Endothelial cell of umbilical vein (primary cell): ENCODE measurements around the gene PARS2. TPM values are rescaled to one million over a fixed set of nuclear protein-coding genes. Genes with fewer than 3 reads are reported as not detected.

Experiments used
- BruUV-seq: library from RNA; stranded (reverse); fragments of 400-500 nt; replicated peaks from 2 replicates; lab custom pipeline; 2021; lab: Mats Ljungman, UMichigan
- CTCF ChIA-PET: fragments of 300-600, 350-600 bp; sonication (Branson Sonifier 250); formaldehyde crosslinking; loops from one replicate; lab custom pipeline; 2021; ENCODE audit warnings: antibody characterized with exemption, inconsistent platforms; lab: Charles Lee
- POLR2A ChIA-PET: fragments of 300-600, 350-600 bp; sonication (Branson Sonifier 250); formaldehyde crosslinking; loops from one replicate; lab custom pipeline; 2021; ENCODE audit warnings: antibody characterized with exemption, inconsistent platforms; lab: Charles Lee
- DNase-seq: peaks from one replicate; pipeline ENCODE4 v3.0.0-alpha.2; 2011; ENCODE audit warnings: low read depth, low spot score
- FAIRE-seq: peaks from 2 replicates; lab custom pipeline; 2011; peaks lifted over from hg19 to GRCh38; lab: Jason Lieb, UNC
- H2AFZ ChIP-seq: 2 replicates; pipeline ENCODE4 v1.6.0; 2012; ENCODE audit warnings: low read depth, low read length, control low read depth, inconsistent platforms
- H3K27ac ChIP-seq: 2 replicates; pipeline ENCODE4 v1.5.1; 2011; ENCODE audit warnings: low read depth, mild to moderate bottlenecking, control low read depth, low read length, moderate library complexity; ENCODE audit not compliant: insufficient read depth
- H3K27me3 ChIP-seq, 2 experiments: 2 replicates each; pipeline versions ENCODE4 v1.6.0 to v1.6.1; 2011; ENCODE audit warnings: low read length in 2 of 2, mixed read lengths in 1 of 2; ENCODE audit not compliant: control insufficient read depth in 2 of 2, insufficient read depth in 2 of 2
- H3K36me3 ChIP-seq, 2 experiments: 2 replicates in 1 of 2; 3 replicates in 1 of 2; pipeline ENCODE4 v1.5.1; 2011; ENCODE audit warnings: low read length in 2 of 2, mild to moderate bottlenecking in 1 of 2, moderate library complexity in 1 of 2; ENCODE audit not compliant: control insufficient read depth in 2 of 2, insufficient read depth in 2 of 2; ENCODE audit errors: extremely low read depth in 1 of 2
- H3K4me1 ChIP-seq: 3 replicates; pipeline ENCODE4 v1.5.1; 2011; ENCODE audit warnings: mild to moderate bottlenecking, low read length; ENCODE audit not compliant: control insufficient read depth, insufficient read depth; ENCODE audit errors: extremely low read depth
- H3K4me2 ChIP-seq: 2 replicates; pipeline ENCODE4 v1.6.1; 2011; ENCODE audit warnings: low read length, control low read depth, mixed read lengths; ENCODE audit not compliant: insufficient read depth
- H3K4me3 ChIP-seq, 3 experiments: fragments of 200-600 bp in 1 of 3; sonication (generic), shearing (Covaris generic) in 1 of 3; replicated peaks in 1 of 3; 2 replicates each; pipeline ENCODE4 v1.5.1; 2011 to 2016; ENCODE audit warnings: control low read depth in 3 of 3, low read length in 3 of 3, mild to moderate bottlenecking in 2 of 3, inconsistent platforms in 1 of 3, low read depth in 1 of 3, moderate library complexity in 1 of 3; ENCODE audit not compliant: insufficient read depth in 1 of 3
- H3K79me2 ChIP-seq: 2 replicates; pipeline ENCODE4 v1.6.0; 2012; ENCODE audit warnings: low read length, inconsistent platforms; ENCODE audit not compliant: control insufficient read depth, insufficient read depth
- H3K9ac ChIP-seq: replicated peaks from 2 replicates; pipeline ENCODE3; 2011; ENCODE audit warnings: low read length, control low read depth; ENCODE audit not compliant: insufficient read depth; ENCODE audit errors: extremely low read depth
- H3K9me1 ChIP-seq: replicated peaks from 3 replicates; pipeline ENCODE4 v1.6.0; 2011; ENCODE audit warnings: mild to moderate bottlenecking, low read length; ENCODE audit not compliant: control insufficient read depth, insufficient read depth; ENCODE audit errors: extremely low read depth
- H3K9me3 ChIP-seq: replicated peaks from 2 replicates; pipeline ENCODE4 v1.5.1; 2012; ENCODE audit warnings: low read length, inconsistent platforms; ENCODE audit not compliant: control insufficient read depth, insufficient read depth
- H4K20me1 ChIP-seq: replicated peaks from 2 replicates; pipeline ENCODE3; 2011; ENCODE audit warnings: mild to moderate bottlenecking, low read length; ENCODE audit not compliant: control insufficient read depth, insufficient read depth; ENCODE audit errors: extremely low read depth
- EZH2 ChIP-seq: IDR thresholded peaks from 2 replicates; pipeline ENCODE4 v1.6.1; 2012; ENCODE audit warnings: borderline replicate concordance, low read depth, mild to moderate bottlenecking, moderate library complexity, low read length, inconsistent platforms; ENCODE audit not compliant: severe bottlenecking
- FOS ChIP-seq: IDR thresholded peaks from 2 replicates; pipeline ENCODE4 v1.6.1; 2011; ENCODE audit warnings: mild to moderate bottlenecking, low read length, moderate library complexity, borderline replicate concordance; ENCODE audit not compliant: insufficient read depth
- GATA2 ChIP-seq: IDR thresholded peaks from 2 replicates; pipeline ENCODE4 v1.7.0; 2011; ENCODE audit warnings: low read depth, mild to moderate bottlenecking, moderate library complexity, mixed read lengths, low read length; ENCODE audit not compliant: insufficient read length, insufficient read depth
- JUN ChIP-seq: IDR thresholded peaks from 2 replicates; pipeline ENCODE4 v1.6.1; 2011; ENCODE audit warnings: borderline replicate concordance, low read depth; ENCODE audit not compliant: insufficient read length, insufficient read depth
- MYC ChIP-seq: IDR thresholded peaks from one replicate; pipeline ENCODE4 v1.6.1; 2011; ENCODE audit warnings: mild to moderate bottlenecking, low read depth, low read length
- POLR2A ChIP-seq: IDR thresholded peaks from 2 replicates; pipeline ENCODE4 v1.6.1; 2012; ENCODE audit warnings: low read depth, mild to moderate bottlenecking, control low read depth, low read length
- POLR2AphosphoS5 ChIP-seq: IDR thresholded peaks from 2 replicates; pipeline ENCODE4 v1.6.1; 2012; ENCODE audit warnings: low read depth, mild to moderate bottlenecking, control low read depth, low read length, moderate library complexity; ENCODE audit not compliant: insufficient read depth
- dilution Hi-C: fragments of 300-500 bp; cut with MboI; formaldehyde crosslinking; loops from one replicate; pipeline ENCODE4 v1.15.0; 2019; ENCODE audit warnings: low sequenced_read_pairs; ENCODE audit not compliant: extremely low pct_ligation_motif_present
- intact Hi-C: fragments of 100-400 bp; cut with micrococcal nuclease; formaldehyde crosslinking; loops from one replicate; pipeline ENCODE4 v1.10.0; 2022
- polyA plus RNA-seq, 4 experiments: library from polyadenylated mRNA; depleted of rRNA in 3 of 4; stranded (reverse) in 3 of 4; unstranded in 1 of 4; fragments of >200 nt; gene quantifications; 2 replicates each; pipeline versions ENCODE4 v1.2.1 to v1.2.3, GENCODE V29; 2011 to 2012; ENCODE audit warnings: missing spikeins in 1 of 4
- total RNA-seq: library from RNA; stranded (reverse); gene quantifications from 2 replicates; pipeline ENCODE4 v1.2.3, GENCODE V29; 2021
- TF ChIP-seq, protein P1 (sequence below): IDR thresholded peaks from 2 replicates; pipeline ENCODE4 v1.6.1; 2011; ENCODE audit not compliant: insufficient read depth, insufficient read length
- TF ChIP-seq, protein P2 (sequence below), 2 donors: IDR thresholded peaks; 1 replicate in 1 of 2; 2 replicates in 1 of 2; pipeline ENCODE4 v1.5.1; 2011; ENCODE audit warnings: low read length in 2 of 2, mild to moderate bottlenecking in 2 of 2, moderate library complexity in 2 of 2, control low read depth in 1 of 2, inconsistent platforms in 1 of 2, low read depth in 1 of 2; ENCODE audit not compliant: insufficient read depth in 1 of 2; ENCODE audit errors: extremely low read depth in 1 of 2

PARS2 gene
- total and polyA plus RNA-seq, 2 donors (not counting 3 experiments of a cell fraction or from before 2014, with no cell fraction given), result 2.0 to 3.8 TPM

- Histone ChIP-seq H3K27ac (no peak overlapping the region), H3K9me3 (no peaks in the 10 kb centered on the region), H3K9ac (no peak overlapping the region), H3K4me1 (no peaks in the 10 kb centered on the region), H3K4me2 (no peak overlapping the region), H4K20me1 (no peaks in the 10 kb centered on the region), H2AFZ (no peak overlapping the region), H3K9me1 (no peaks in the 10 kb centered on the region), H3K4me3 (no peak overlapping the region), H3K27me3 (peaks cover 27 to 29% of the 10 kb centered on the region in 2 experiments), H3K79me2 (no peaks in the 10 kb centered on the region), H3K36me3 (no peaks in the 10 kb centered on the region)
- BruUV-seq, result no TSS peak
- TF ChIP-seq GATA2 (no peak), POLR2AphosphoS5 (no peak), EZH2 (no peak), MYC (no peak)
- FAIRE-seq (no peak), DNase-seq (no peak)
- intact Hi-C loops, result no loop called here
- ChIA-PET POLR2A (no interaction called here), CTCF (no interaction called here)
- dilution Hi-C loops, result no loop called here
These were observed 18.3 kb upstream of the PARS2 start for GRCh38 chr1:54782588-54782987.

DNA sequence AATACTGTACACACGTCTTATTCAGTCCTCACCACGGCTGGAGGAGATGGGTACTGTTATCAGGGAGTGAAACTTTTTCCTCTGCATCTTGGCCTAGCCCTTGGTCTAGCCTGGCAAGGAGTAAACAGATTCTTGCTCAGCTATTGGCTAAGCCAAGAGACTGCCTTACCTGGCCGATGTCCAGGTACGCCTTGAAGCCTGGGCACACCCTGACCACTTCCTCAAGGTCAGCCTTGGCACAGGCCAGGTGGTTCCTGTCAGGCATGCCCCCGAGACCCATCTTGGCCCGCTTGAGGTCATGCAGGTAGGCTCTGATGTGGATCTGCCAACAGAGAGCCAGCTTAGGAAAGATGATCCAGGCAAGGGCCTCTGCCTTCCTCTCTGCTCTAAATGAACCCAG, 17.8 kb upstream of the PARS2 start:
- Histone ChIP-seq H3K4me3 (no peak overlapping the region), H3K27me3 (peaks cover 29 to 30% of the 10 kb centered on the region in 2 experiments), H3K79me2 (no peaks in the 10 kb centered on the region), H3K36me3 (no peaks in the 10 kb centered on the region), H3K4me2 (no peak overlapping the region), H3K27ac (no peak overlapping the region), H4K20me1 (no peaks in the 10 kb centered on the region), H3K4me1 (no peaks in the 10 kb centered on the region), H3K9me3 (no peaks in the 10 kb centered on the region), H3K9me1 (no peaks in the 10 kb centered on the region), H2AFZ (no peak overlapping the region), H3K9ac (no peak overlapping the region)
- intact Hi-C loops, result no loop called here
- POLR2A ChIA-PET, result no interaction called here
- no TSS peak for BruUV-seq
- DNase-seq, result no peak
- no peak for TF ChIP-seq FOS
- TF ChIP-seq GATA2, result no peak
- no peak for TF ChIP-seq MYC
- no peak for TF ChIP-seq JUN
- TF ChIP-seq, protein P1, sequence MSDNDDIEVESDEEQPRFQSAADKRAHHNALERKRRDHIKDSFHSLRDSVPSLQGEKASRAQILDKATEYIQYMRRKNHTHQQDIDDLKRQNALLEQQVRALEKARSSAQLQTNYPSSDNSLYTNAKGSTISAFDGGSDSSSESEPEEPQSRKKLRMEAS, result no peak
- TF ChIP-seq POLR2AphosphoS5, result no peak
- no peak for TF ChIP-seq EZH2
- no peak for TF ChIP-seq POLR2A
- TF ChIP-seq, protein P2, sequence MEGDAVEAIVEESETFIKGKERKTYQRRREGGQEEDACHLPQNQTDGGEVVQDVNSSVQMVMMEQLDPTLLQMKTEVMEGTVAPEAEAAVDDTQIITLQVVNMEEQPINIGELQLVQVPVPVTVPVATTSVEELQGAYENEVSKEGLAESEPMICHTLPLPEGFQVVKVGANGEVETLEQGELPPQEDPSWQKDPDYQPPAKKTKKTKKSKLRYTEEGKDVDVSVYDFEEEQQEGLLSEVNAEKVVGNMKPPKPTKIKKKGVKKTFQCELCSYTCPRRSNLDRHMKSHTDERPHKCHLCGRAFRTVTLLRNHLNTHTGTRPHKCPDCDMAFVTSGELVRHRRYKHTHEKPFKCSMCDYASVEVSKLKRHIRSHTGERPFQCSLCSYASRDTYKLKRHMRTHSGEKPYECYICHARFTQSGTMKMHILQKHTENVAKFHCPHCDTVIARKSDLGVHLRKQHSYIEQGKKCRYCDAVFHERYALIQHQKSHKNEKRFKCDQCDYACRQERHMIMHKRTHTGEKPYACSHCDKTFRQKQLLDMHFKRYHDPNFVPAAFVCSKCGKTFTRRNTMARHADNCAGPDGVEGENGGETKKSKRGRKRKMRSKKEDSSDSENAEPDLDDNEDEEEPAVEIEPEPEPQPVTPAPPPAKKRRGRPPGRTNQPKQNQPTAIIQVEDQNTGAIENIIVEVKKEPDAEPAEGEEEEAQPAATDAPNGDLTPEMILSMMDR (IDR thresholded peaks at IDR 0.05; ENCODE audit: extremely low read depth in 1 of 2, insufficient read depth in 1 of 2, low read depth in 1 of 2, low read length in 2 of 2), result no peak
- dilution Hi-C loops, result no loop called here
- CTCF ChIA-PET, result no interaction called here
- no peak for FAIRE-seq
